CD4-positive, alpha-beta T cell treated with Interleukin-17A for 1 hour (primary cell): ENCODE data around the gene OR2T10.
"Not testable (repeated sequence)": the region's sequence is repeated elsewhere in the genome, so short reads cannot be mapped to it uniquely, and the experiment has no call there.

Experiments
- DNase-seq: peaks from one replicate; pipeline ENCODE4 v3.0.0-alpha.2; 2020

OR2T10 gene

DNA sequence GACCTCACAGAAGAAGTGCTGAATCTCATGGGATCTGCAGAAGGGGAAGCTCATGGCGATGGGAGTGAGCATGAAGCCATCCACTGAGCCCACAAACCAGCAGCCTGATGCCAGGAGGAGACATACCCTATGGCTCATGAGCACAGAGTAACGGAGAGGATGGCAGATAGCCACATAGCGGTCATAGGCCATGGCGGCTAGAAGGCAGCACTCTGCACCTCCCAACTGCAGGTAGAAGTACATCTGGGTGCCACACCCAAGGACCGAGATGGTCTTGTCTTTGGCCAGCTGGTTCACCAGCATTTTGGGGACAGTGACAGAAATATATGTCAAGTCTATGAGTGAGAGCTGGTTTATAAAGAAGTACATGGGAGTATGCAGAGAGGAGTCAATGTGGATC, 4.3 kb downstream of the OR2T10 start:
- DNase-seq = no peak

GRCh38 chr1:248592655-248593054, 4.8 kb downstream of the OR2T10 start:
- DNase-seq = no peak

DNA sequence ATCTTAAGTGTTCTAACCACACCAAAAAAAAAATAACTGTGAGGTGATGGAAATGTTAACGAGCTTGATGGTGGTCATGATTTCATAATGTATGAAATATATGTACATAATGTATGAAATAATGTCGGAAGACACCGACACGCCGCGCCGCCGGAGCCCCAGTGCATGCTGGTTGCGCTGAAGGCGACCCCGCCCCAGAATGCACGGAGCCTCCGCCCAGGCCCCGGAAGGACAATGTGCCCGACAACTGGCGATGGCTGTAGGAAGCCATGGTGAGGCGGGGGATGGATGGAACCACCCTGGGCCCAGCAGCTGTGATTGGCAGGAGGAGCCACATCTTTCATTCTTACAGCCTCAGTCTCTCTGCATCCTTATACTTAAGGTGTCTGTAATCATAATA, 7.4 kb downstream of the OR2T10 start:
- DNase-seq = no peak

GRCh38 chr1:248589334-248589733, 8.2 kb downstream of the OR2T10 start:
- no peak for DNase-seq

DNA sequence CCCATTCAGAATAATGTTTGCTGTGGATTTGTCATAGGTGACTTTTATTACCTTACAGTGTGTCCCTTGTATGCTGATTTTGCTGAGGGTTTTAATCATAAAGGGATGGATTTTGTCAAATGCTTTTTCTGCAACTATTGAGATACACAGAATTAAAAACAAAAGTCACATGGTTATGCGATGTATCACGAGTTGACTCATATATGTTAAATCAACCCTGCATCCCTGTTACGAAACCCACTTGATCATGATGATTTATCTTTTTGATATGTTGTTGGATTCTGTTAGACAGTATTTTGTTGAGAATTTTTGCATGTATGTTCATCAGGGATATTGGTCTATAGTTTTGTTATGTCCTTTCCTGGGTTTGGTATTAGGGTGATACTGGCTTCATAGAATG, 12.2 kb downstream of the OR2T10 start:
- no peak for DNase-seq

DNA sequence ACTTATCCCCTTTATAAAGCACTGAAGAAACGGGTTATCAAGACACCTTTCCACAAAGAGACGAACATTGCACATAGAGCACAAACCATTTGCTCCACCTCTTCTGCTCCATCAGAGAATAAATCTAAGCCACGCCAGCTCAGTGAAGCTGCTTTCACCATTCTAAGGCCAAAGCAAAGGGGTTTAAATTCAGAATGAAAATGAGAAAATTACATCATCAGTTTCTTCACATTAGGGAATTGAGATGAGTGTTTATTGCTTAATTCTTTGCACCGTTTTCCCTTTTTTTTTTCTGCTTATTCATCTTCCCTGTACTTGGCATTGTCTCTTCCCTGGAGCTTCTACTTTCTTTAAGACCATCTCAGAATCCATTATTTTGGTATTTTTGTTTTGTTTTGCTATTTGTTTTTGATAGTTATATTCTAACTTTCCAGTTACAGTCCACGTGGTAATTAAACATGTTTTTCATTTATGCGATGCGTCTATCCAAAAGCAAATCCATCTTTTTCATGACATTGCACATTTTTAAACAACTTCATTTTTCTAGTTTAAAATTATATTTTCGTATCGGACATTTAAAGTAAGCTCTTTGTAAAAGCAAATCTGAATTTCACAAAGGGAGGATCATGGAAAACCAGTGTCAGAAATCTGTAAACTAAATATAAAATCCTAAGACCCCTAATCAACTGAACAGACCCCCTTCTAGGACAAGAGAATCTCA, 21.1 kb downstream of the OR2T10 start:
- no peak for DNase-seq

- not testable (repeated sequence) for DNase-seq
Observed at GRCh38 chr1:248574657-248575056, 22.8 kb downstream of the OR2T10 start, which contains the start of gene OR2T34. OR2T34 (minus strand) TSS chr1:248574757; CDS start chr1:248574757, 0 bp downstream.

DNA sequence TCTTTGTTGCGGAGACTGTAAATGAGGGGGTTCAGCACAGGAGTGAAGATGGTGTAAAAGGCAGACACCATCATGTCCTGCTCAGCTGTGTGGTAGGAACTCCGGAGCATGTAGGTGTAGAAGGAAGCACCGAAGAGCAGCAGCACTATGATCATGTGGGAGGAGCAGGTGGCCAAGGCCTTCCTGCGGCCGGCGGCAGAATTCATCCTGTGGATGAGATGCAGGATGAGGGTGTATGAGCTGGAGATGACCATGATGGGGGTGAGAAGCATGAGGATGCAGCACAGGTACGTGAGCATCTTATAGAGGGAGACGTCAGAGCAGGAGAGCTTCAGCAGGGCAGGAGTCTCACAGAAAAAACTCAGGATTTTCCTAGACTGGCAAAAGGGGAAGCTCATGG, 23.6 kb downstream of the OR2T10 start:
- not testable (repeated sequence) for DNase-seq

- DNase-seq = not testable (repeated sequence)
Observed at GRCh38 chr1:248572049-248572448, 25.5 kb downstream of the OR2T10 start.

GRCh38 chr1:248570811-248571210, 26.7 kb downstream of the OR2T10 start:
- not testable (repeated sequence) for DNase-seq

DNA sequence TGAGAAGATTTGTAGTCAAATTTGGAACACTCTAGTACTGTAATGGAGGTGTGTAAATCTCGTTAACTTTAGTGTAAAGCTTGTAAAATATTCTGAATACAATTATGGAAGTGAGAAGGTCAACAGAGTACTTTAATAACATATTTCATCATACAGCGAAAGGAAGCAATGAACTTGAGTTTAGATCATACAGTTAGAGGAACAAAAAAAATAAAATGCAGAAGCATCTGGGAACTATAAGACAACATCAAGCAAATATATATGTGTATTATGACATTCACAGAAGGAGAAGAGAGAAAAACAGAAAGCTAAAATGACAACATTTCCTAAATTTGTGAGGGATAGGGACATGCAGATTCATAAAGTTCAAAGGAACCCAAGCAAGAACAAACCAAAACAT, 28.5 kb downstream of the OR2T10 start:
- not testable (repeated sequence) for DNase-seq

DNA sequence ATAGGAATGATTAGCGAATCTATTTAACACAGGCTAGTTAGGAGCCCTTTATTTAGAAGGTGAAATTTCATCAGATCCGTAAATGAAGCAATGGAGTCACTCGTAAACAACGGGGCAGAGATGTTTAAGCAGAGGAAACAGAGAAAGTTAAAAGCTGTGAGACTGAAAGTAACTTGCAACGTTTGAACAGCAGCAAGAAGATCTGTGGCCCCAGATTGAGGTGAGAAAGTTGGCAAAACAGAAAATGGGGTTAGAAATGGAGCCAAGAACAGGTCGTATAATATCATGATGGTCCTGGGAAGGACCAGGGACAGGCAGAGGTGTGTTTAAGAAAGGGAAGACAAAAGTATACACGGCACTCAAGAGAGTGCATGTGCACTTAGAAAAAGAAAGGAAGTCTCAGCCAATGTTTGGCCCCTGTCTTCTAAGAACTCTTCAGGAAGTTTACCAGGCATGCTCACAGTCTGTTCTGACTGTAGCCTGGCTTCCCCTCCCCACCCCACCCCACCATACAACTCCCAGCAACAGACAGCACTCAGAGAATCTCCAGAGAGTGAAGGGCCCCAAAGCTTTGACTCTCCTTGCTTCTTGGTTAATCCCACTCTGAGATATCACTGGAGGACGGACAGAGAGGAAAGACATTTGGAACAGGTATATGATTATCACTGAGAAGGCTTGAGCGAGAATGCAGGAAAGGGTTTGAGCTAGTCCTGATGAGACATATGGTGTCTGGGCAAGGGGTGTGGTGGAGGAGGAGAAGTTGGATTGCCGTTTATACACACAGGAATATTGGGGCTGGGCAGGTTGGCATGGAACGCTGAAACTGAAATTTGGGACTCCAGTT, 31.7 kb downstream of the OR2T10 start:
- peak; percentile 34 for DNase-seq

DNA sequence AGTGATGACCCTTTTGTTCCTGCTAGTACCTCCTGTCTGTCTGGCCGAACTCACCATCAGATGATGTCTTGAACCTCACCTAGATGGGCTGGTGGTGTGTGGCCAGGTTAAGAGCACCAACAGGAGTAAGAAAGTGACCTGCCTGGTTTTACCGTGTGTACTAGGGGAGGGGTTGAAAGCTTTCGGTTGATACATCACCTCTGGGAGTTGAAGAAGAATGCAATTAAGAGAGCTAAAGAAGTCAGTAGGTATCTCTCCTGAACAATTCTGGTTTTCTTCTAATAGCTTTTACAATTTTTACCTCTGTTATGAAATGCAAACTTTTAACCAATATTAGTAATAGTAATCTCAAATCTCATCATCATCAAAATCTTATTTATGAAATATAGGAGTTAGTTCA, 34.8 kb downstream of the OR2T10 start, which contains the start of gene OR2T29:
OR2T29 (minus strand) TSS at position 101 of the 400 bp plus-strand sequence. CDS start 3,281 bp downstream, outside the sequence.
- not testable (repeated sequence) for DNase-seq

DNA sequence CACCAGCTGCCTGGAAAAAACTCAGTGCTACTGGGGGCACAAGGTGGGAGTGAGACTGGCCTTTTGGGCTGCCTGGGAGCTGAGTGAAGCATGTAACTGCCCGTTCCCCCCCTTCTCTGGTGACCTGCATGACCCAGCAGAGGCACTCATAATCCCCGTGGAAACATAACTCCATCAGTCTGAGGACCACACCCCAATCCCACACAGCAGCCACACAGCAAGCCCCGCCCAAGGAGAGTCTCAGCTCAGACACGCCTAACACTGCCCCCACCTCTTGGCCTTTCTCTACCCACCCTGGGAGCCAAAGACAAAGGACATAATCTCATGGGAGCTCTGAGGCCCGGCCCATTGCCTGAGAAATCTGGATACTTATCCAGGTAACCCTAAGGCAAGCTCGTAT, 46.5 kb downstream of the OR2T10 start:
- DNase-seq = not testable (repeated sequence)

GRCh38 chr1:248547383-248547782, 50.1 kb downstream of the OR2T10 start:
- not testable (repeated sequence) for DNase-seq
